Liver (tissue), 9 donors: Measurements from ENCODE around the gene SLC9A3. TPM values are rescaled to one million over a fixed set of nuclear protein-coding genes. Genes with fewer than 3 reads are reported as not detected.

Experiments
- DNase-seq: peaks from one replicate; pipeline ENCODE4 v3.0.0-alpha.2; 2017; ENCODE audit warnings: low spot score
- H3K27ac ChIP-seq, 2 donors: one replicate each; pipeline ENCODE4 v1.7.0; 2013; ENCODE audit warnings: inconsistent platforms in 2 of 2, low read length in 2 of 2, control low read depth in 1 of 2, low read depth in 1 of 2, mild to moderate bottlenecking in 1 of 2
- H3K27me3 ChIP-seq, 4 donors: one replicate each; pipeline versions ENCODE4 v1.6.1 to v1.7.0; 2013; ENCODE audit warnings: low read length in 3 of 4, inconsistent platforms in 1 of 4, mild to moderate bottlenecking in 1 of 4, moderate library complexity in 1 of 4; ENCODE audit not compliant: control insufficient read depth in 4 of 4, insufficient read depth in 4 of 4
- H3K36me3 ChIP-seq, 4 donors: one replicate each; pipeline versions ENCODE4 v1.6.1 to v1.7.0; 2013; ENCODE audit warnings: low read length in 3 of 4, mild to moderate bottlenecking in 3 of 4, low read depth in 1 of 4, moderate library complexity in 1 of 4; ENCODE audit not compliant: control insufficient read depth in 4 of 4, insufficient read depth in 3 of 4
- H3K4me1 ChIP-seq, 4 donors: one replicate each; pipeline versions ENCODE4 v1.6.1 to v1.7.0; 2013; ENCODE audit warnings: low read length in 3 of 4, mild to moderate bottlenecking in 3 of 4, moderate library complexity in 1 of 4; ENCODE audit not compliant: control insufficient read depth in 4 of 4, insufficient read depth in 4 of 4
- H3K4me3 ChIP-seq, 3 donors: one replicate each; pipeline versions ENCODE4 v1.6.1 to v1.7.0; 2013; ENCODE audit warnings: low read length in 3 of 3, control low read depth in 1 of 3, low read depth in 1 of 3, mild to moderate bottlenecking in 1 of 3
- H3K9ac ChIP-seq, 2 donors: one replicate each; pipeline ENCODE4 v1.7.0; 2013; ENCODE audit warnings: low read length in 2 of 2, mild to moderate bottlenecking in 2 of 2, moderate library complexity in 2 of 2, control low read depth in 1 of 2, low read depth in 1 of 2
- H3K9me3 ChIP-seq, 4 donors: one replicate each; pipeline versions ENCODE4 v1.6.1 to v1.7.0; 2013; ENCODE audit warnings: low read length in 3 of 4; ENCODE audit not compliant: control insufficient read depth in 4 of 4
- ATF3 ChIP-seq: IDR thresholded peaks from 2 replicates; pipeline ENCODE4 v1.6.1; 2016; ENCODE audit warnings: antibody characterized with exemption
- CTCF ChIP-seq: fragments of 150-350 bp; IDR thresholded peaks from 2 replicates; pipeline ENCODE4 v1.5.1; 2017; ENCODE audit warnings: improper control_type of control experiment, low read depth, low read length; ENCODE audit not compliant: missing input control
- EGR1 ChIP-seq, 2 donors: IDR thresholded peaks; 2 replicates each; pipeline ENCODE4 v1.6.1; 2016 to 2018; ENCODE audit warnings: antibody characterized with exemption in 2 of 2, low read depth in 2 of 2
- FOXA1 ChIP-seq: IDR thresholded peaks from 2 replicates; pipeline ENCODE4 v1.6.1; 2016; ENCODE audit warnings: antibody characterized with exemption
- FOXA2 ChIP-seq: IDR thresholded peaks from 2 replicates; pipeline ENCODE4 v1.6.1; 2016; ENCODE audit warnings: antibody characterized with exemption
- GABPA ChIP-seq, 2 donors: IDR thresholded peaks in 1 of 2; conservative IDR thresholded peaks in 1 of 2; 2 replicates each; pipeline ENCODE4 v1.6.1; 2016; ENCODE audit warnings: antibody characterized with exemption in 2 of 2, mild to moderate bottlenecking in 1 of 2, moderate library complexity in 1 of 2
- HNF4A ChIP-seq, 2 donors: conservative IDR thresholded peaks; 2 replicates each; pipeline ENCODE4 v1.6.1; 2016; ENCODE audit warnings: antibody characterized with exemption in 2 of 2, mild to moderate bottlenecking in 2 of 2
- HNF4G ChIP-seq: IDR thresholded peaks from 2 replicates; pipeline ENCODE4 v1.6.1; 2016; ENCODE audit warnings: antibody characterized with exemption
- JUND ChIP-seq, 2 donors: IDR thresholded peaks; 2 replicates each; pipeline ENCODE4 v1.6.1; 2016; ENCODE audit warnings: antibody characterized with exemption in 2 of 2
- MAX ChIP-seq: IDR thresholded peaks from 2 replicates; pipeline ENCODE4 v1.6.1; 2016; ENCODE audit warnings: antibody characterized with exemption
- NR2F2 ChIP-seq: IDR thresholded peaks from 2 replicates; pipeline ENCODE4 v1.6.1; 2016; ENCODE audit warnings: antibody characterized with exemption
- RAD21 ChIP-seq, 2 donors: IDR thresholded peaks; 2 replicates each; pipeline ENCODE4 v1.6.1; 2016; ENCODE audit warnings: antibody characterized with exemption in 2 of 2, mild to moderate bottlenecking in 2 of 2
- REST ChIP-seq: IDR thresholded peaks from 2 replicates; pipeline ENCODE4 v1.6.1; 2016; ENCODE audit warnings: antibody characterized with exemption, mild to moderate bottlenecking
- RXRA ChIP-seq, 2 donors: IDR thresholded peaks; 2 replicates each; pipeline ENCODE4 v1.6.1; 2017 to 2018; ENCODE audit warnings: antibody characterized with exemption in 2 of 2, mild to moderate bottlenecking in 1 of 2
- SP1 ChIP-seq: IDR thresholded peaks from 2 replicates; pipeline ENCODE4 v1.6.1; 2018; ENCODE audit warnings: antibody characterized with exemption, mild to moderate bottlenecking
- TAF1 ChIP-seq: conservative IDR thresholded peaks from 2 replicates; pipeline ENCODE4 v1.6.1; 2016; ENCODE audit warnings: antibody characterized with exemption, mild to moderate bottlenecking
- YY1 ChIP-seq: IDR thresholded peaks from 2 replicates; pipeline ENCODE4 v1.6.1; 2016; ENCODE audit warnings: antibody characterized with exemption, mild to moderate bottlenecking
- ZBTB33 ChIP-seq: IDR thresholded peaks from 2 replicates; pipeline ENCODE4 v1.6.1; 2016; ENCODE audit warnings: antibody characterized with exemption
- WGBS: extraction: QIAGEN DNeasy Blood & Tissue Kit; methylation state at CpG from one replicate; pipeline ENCODE4 v1.1.7; 2013; 5-methylcytosine and 5-hydroxymethylcytosine counted together
- polyA plus RNA-seq, 2 donors: library from polyadenylated mRNA; stranded (reverse) in 1 of 2; unstranded in 1 of 2; fragments of 200-250 nt in 1 of 2; fragments of >200 nt in 1 of 2; fragmentation: Nextera tagmentation in 1 of 2; extraction: Ambion mirVana in 1 of 2; gene quantifications; one replicate each; pipeline versions ENCODE4 v1.2.1 to v1.2.3, GENCODE V29; 2013 to 2015
- total RNA-seq, 2 donors: library from RNA; depleted of rRNA; stranded (reverse); fragments of >200 nt; gene quantifications; one replicate each; pipeline ENCODE4 v1.2.3, GENCODE V29; 2014
- donor health status: healthy.
- donor health status: healthy.
- donor health status: healthy.
- donor health status: healthy.
- donor health status: healthy.

Gene SLC9A3
- total and polyA plus RNA-seq, 4 donors: 0.31 to 1.0 (median 0.67) TPM

- Histone ChIP-seq H3K27ac (no peak overlapping the region), H3K9ac (no peak overlapping the region), H3K27me3 (no peaks in the 10 kb centered on the region), H3K36me3 (peaks cover 8 to 40% (median 26%) of the 10 kb centered on the region in 4 donors), H3K4me3 (no peak overlapping the region), H3K9me3 (peaks cover 0 to 8% (median 0%) of the 10 kb centered on the region in 4 donors), H3K4me1 (peaks cover 6 to 19% (median 17%) of the 10 kb centered on the region in 4 donors)
- DNase-seq: no peak
- WGBS: 57% methylated on average over 7 of the region's 7 CpGs
- TF ChIP-seq FOXA2 (no peak), GABPA (IDR thresholded peaks at IDR 0.05 in 1 of 2, conservative IDR thresholded peaks at IDR 0.05 in 1 of 2) (no peak), TAF1 (no peak), EGR1 (IDR thresholded peaks at IDR 0.05; ENCODE audit: low read depth in 2 of 2) (no peak), FOXA1 (no peak), RAD21 (IDR thresholded peaks at IDR 0.05) (peak; percentile 61 to 70), ATF3 (no peak), RXRA (IDR thresholded peaks at IDR 0.05) (no peak), MAX (no peak), JUND (IDR thresholded peaks at IDR 0.05) (no peak), CTCF (peak; percentile 49), HNF4G (no peak), HNF4A (conservative IDR thresholded peaks at IDR 0.05) (no peak)
These were observed 77.4 kb downstream of the SLC9A3 start for GRCh38 chr5:446883-447263.

GRCh38 chr5:446066-446882 lies 78.0 kb downstream of the SLC9A3 start:
- peaks cover 8 to 36% (median 21%) of the 10 kb centered on the region in 4 donors for H3K36me3 ChIP-seq
- H3K9me3 ChIP-seq: peaks cover 0 to 4% (median 0%) of the 10 kb centered on the region in 4 donors
- H3K27me3 ChIP-seq: no peaks in the 10 kb centered on the region
- 94% methylated on average over 19 of the region's 19 CpGs for WGBS
- H3K27ac ChIP-seq: no peak overlapping the region
- no peak for DNase-seq
- H3K4me3 ChIP-seq: no peak overlapping the region
- no peak overlapping the region for H3K9ac ChIP-seq
- H3K4me1 ChIP-seq: peaks cover 6 to 19% (median 17%) of the 10 kb centered on the region in 4 donors
- no peak for TF ChIP-seq EGR1 (IDR thresholded peaks at IDR 0.05; ENCODE audit: low read depth in 2 of 2)
- TF ChIP-seq MAX: no peak
- TF ChIP-seq SP1: no peak
- no peak for TF ChIP-seq YY1
- no peak for TF ChIP-seq NR2F2
- no peak for TF ChIP-seq RAD21 (IDR thresholded peaks at IDR 0.05)
- TF ChIP-seq ATF3: no peak
- no peak for TF ChIP-seq REST
- no peak for TF ChIP-seq ZBTB33
- TF ChIP-seq FOXA2: no peak
- TF ChIP-seq FOXA1: no peak
- TF ChIP-seq HNF4G: no peak
- TF ChIP-seq HNF4A (conservative IDR thresholded peaks at IDR 0.05): no peak
